ENCODE measurements around the gene VPS37C. TPM values are rescaled to one million over a fixed set of nuclear protein-coding genes. Genes with fewer than 3 reads are reported as not detected.
A peak's percentile ranks its signal among the peaks of the same experiment; 100 is the strongest.
"Not testable (repeated sequence)": the region's sequence is repeated elsewhere in the genome, so short reads cannot be mapped to it uniquely, and the experiment has no call there.

Gene VPS37C
- total RNA-seq = 10 to 100 TPM; 11.8 to 22.2 (median 13.6) TPM

GRCh38 chr11:61161190-61162091, at the start of gene VPS37C:
Gene VPS37C, minus strand, starts transcription at chr11:61161426. Its CDS starts 22,597 bp downstream, at chr11:61138829.
- H3K27me3 ChIP-seq = no peaks in the 10 kb centered on the region
- peaks cover 0 to 12% (median 0%) of the 10 kb centered on the region in 3 donors for H3K36me3 ChIP-seq
- peak; percentile 73 to 81 for DNase-seq (ENCODE audit: low spot score in 2 of 2)
- TF ChIP-seq CTCF (IDR thresholded peaks at IDR 0.05) (peak; percentile 13 to 82 (median 25)), POLR2A (IDR thresholded peaks at IDR 0.05) (peak in 1 of 2 donors; percentile 71), EP300 (IDR thresholded peaks at IDR 0.05) (no peak)
- peak within 1 kb of the TSS; percentile 81 to 90 (median 88) for H3K4me3 ChIP-seq
- peaks cover 0 to 39% (median 23%) of the 10 kb centered on the region in 4 donors for H3K4me1 ChIP-seq
- WGBS, 2 donors = 1 to 2% methylated on average over 29 to 52 of the region's 85 CpGs
- H3K27ac ChIP-seq = peak within 1 kb of the TSS; percentile 92 to 98 (median 96)
- H3K9me3 ChIP-seq = no peaks in the 10 kb centered on the region

GRCh38 chr11:61210629-61211028, 49.4 kb upstream of the VPS37C start:
- not testable (repeated sequence) for H3K9me3 ChIP-seq; DNase-seq (ENCODE audit: low spot score in 2 of 2); H3K27me3 ChIP-seq; H3K27ac ChIP-seq; H3K36me3 ChIP-seq; H3K4me3 ChIP-seq; H3K4me1 ChIP-seq
- WGBS, 2 donors = no CpG with 5 or more reads among the region's 6 CpGs

GRCh38 chr11:61207636-61208310, 46.5 kb upstream of the VPS37C start:
- not testable (repeated sequence) for DNase-seq (ENCODE audit: low spot score in 2 of 2); H3K4me1 ChIP-seq; H3K4me3 ChIP-seq; H3K27me3 ChIP-seq; H3K9me3 ChIP-seq; H3K27ac ChIP-seq; H3K36me3 ChIP-seq
- WGBS, 2 donors = no CpG with 5 or more reads among the region's 9 CpGs

GRCh38 chr11:61204502-61205059, 43.4 kb upstream of the VPS37C start:
- H3K36me3 ChIP-seq; DNase-seq (ENCODE audit: low spot score in 2 of 2); H3K27ac ChIP-seq; H3K4me3 ChIP-seq; H3K27me3 ChIP-seq; H3K4me1 ChIP-seq; H3K9me3 ChIP-seq: not testable (repeated sequence)
- WGBS, 2 donors = 50 to 58% methylated on average over 12 to 14 of the region's 14 CpGs

- DNase-seq (ENCODE audit: low spot score in 2 of 2); H3K36me3 ChIP-seq; H3K4me3 ChIP-seq; H3K4me1 ChIP-seq; H3K27ac ChIP-seq; H3K27me3 ChIP-seq; H3K9me3 ChIP-seq: not testable (repeated sequence)
- WGBS, 2 donors = no CpG with 5 or more reads among the region's 5 CpGs
These were observed 42.6 kb upstream of the VPS37C start for GRCh38 chr11:61203873-61204272.

- 62 to 68% methylated on average over 12 to 15 of the region's 18 CpGs for WGBS, 2 donors
- DNase-seq (ENCODE audit: low spot score in 2 of 2) = not testable (repeated sequence)
These were observed 41.9 kb upstream of the VPS37C start, which contains the start of gene PGA3 for GRCh38 chr11:61202950-61203746. Gene PGA3, plus strand, starts transcription at chr11:61203515. Its CDS starts 50 bp downstream, at chr11:61203565.

GRCh38 chr11:61201476-61201875, 40.2 kb upstream of the VPS37C start:
- Histone ChIP-seq H3K27ac (no peak overlapping the region), H3K27me3 (peaks cover 0 to 5% of the 10 kb centered on the region in 2 donors), H3K4me1 (no peaks in the 10 kb centered on the region), H3K4me3 (no peak overlapping the region), H3K36me3 (no peaks in the 10 kb centered on the region), H3K9me3 (peaks cover 0 to 12% (median 0%) of the 10 kb centered on the region in 4 donors)
- no peak for DNase-seq (ENCODE audit: low spot score in 2 of 2)
- TF ChIP-seq EP300 (IDR thresholded peaks at IDR 0.05) (no peak), CTCF (IDR thresholded peaks at IDR 0.05) (no peak), POLR2A (IDR thresholded peaks at IDR 0.05) (no peak)
- WGBS, 2 donors = 71 to 88% methylated on average over 13 to 14 of the region's 14 CpGs

More at GRCh38 chr11:61202950-61203746, 41.9 kb upstream of the VPS37C start, which contains the start of gene PGA3:
- not testable (repeated sequence) for H3K4me3 ChIP-seq, H3K27me3 ChIP-seq, H3K4me1 ChIP-seq, H3K36me3 ChIP-seq, H3K27ac ChIP-seq
- peaks cover 0 to 12% (median 0%) of the 10 kb centered on the region in 4 donors for H3K9me3 ChIP-seq

Measured in tibial nerve (tissue), 4 donors.